Panc1 (cell line): ENCODE measurements around the gene DCXR. TPM values are rescaled to one million over a fixed set of nuclear protein-coding genes. Genes with fewer than 3 reads are reported as not detected.

ENCODE experiments used
- ATAC-seq: fragments of 200-7000 bp; cut with Tn5 transposase; 2 replicates; pipeline ENCODE4 v1.9.1; 2020; ENCODE audit warnings: mild to moderate bottlenecking, moderate library complexity
- BruUV-seq: library from RNA; stranded (reverse); fragments of 400-500 nt; replicated peaks from 2 replicates; lab custom pipeline; 2021; lab: Mats Ljungman, UMichigan
- CTCF ChIA-PET: fragments of 300-600 bp; sonication (Branson Sonifier 250); formaldehyde crosslinking; loops from one replicate; lab custom pipeline; 2022; ENCODE audit warnings: antibody characterized with exemption; lab: Charles Lee
- POLR2A ChIA-PET: fragments of 300-600 bp; sonication (Branson Sonifier 250); formaldehyde crosslinking; loops from one replicate; lab custom pipeline; 2022; ENCODE audit warnings: antibody characterized with exemption; lab: Charles Lee
- DNase-seq: peaks from one replicate; pipeline ENCODE4 v3.0.0-alpha.2; 2010; ENCODE audit warnings: low read depth, low spot score
- H3K27ac ChIP-seq: 2 replicates; pipeline ENCODE4 v1.5.1; 2011; ENCODE audit warnings: mild to moderate bottlenecking, low read length, inconsistent platforms
- H3K27me3 ChIP-seq: fragments of 200-500 bp; sonication (Bioruptor generic); 2 replicates; pipeline ENCODE4 v1.6.0; 2014; ENCODE audit warnings: low read length, inconsistent platforms; ENCODE audit not compliant: control insufficient read depth, insufficient read depth
- H3K36me3 ChIP-seq: fragments of 200-500 bp; sonication (Bioruptor generic); 2 replicates; pipeline ENCODE4 v1.5.1; 2014; ENCODE audit warnings: inconsistent platforms, mild to moderate bottlenecking, low read length, moderate library complexity; ENCODE audit not compliant: control insufficient read depth, insufficient read depth
- H3K4me1 ChIP-seq: 2 replicates; pipeline ENCODE4 v1.5.1; 2011; ENCODE audit warnings: inconsistent platforms, mild to moderate bottlenecking, low read length, moderate library complexity; ENCODE audit not compliant: control insufficient read depth, insufficient read depth
- H3K4me3 ChIP-seq, 2 experiments: 2 replicates each; pipeline ENCODE4 v1.5.1; 2011 to 2012; ENCODE audit warnings: low read depth in 2 of 2, low read length in 2 of 2, mild to moderate bottlenecking in 2 of 2, inconsistent platforms in 1 of 2, moderate library complexity in 1 of 2
- H3K9me3 ChIP-seq: fragments of 200-500 bp; sonication (Bioruptor generic); 2 replicates; pipeline ENCODE4 v1.5.1; 2014; ENCODE audit warnings: low read depth, mild to moderate bottlenecking, inconsistent platforms, low read length, moderate library complexity; ENCODE audit not compliant: control insufficient read depth, insufficient read depth
- CTCF ChIP-seq: fragments of 450-650 bp; IDR thresholded peaks from 2 replicates; pipeline ENCODE4 v1.5.1; 2017; ENCODE audit warnings: mild to moderate bottlenecking
- POLR2AphosphoS5 ChIP-seq: IDR thresholded peaks from 2 replicates; pipeline ENCODE4 v1.6.1; 2012; ENCODE audit warnings: mild to moderate bottlenecking, low read depth, low read length, moderate library complexity
- REST ChIP-seq, 2 experiments: IDR thresholded peaks; 2 replicates each; pipeline ENCODE4 v1.6.1; 2011 to 2012; ENCODE audit warnings: low read depth in 2 of 2, control low read depth in 1 of 2, low read length in 1 of 2, mild to moderate bottlenecking in 1 of 2, moderate library complexity in 1 of 2; ENCODE audit not compliant: insufficient read depth in 1 of 2
- SIN3A ChIP-seq: IDR thresholded peaks from 2 replicates; pipeline ENCODE4 v1.6.1; 2012; ENCODE audit warnings: low read depth, mild to moderate bottlenecking, low read length, moderate library complexity, borderline replicate concordance; ENCODE audit not compliant: insufficient read depth
- TCF7L2 ChIP-seq: IDR thresholded peaks from 2 replicates; pipeline ENCODE4 v1.6.1; 2011; ENCODE audit warnings: mild to moderate bottlenecking, low read depth, low read length, inconsistent platforms
- in situ Hi-C: cut with HindIII; loops from 2 replicates; pipeline ENCODE4 v1.10.0; 2016; ENCODE audit warnings: low sequenced_read_pairs, low pct_unique_long_range_greater_than_20kb
- intact Hi-C: fragments of 100-400 bp; cut with micrococcal nuclease; formaldehyde crosslinking; loops from one replicate; pipeline ENCODE4 v1.10.0; 2022; ENCODE audit not compliant: unreplicated experiment
- total RNA-seq: library from RNA; stranded (reverse); gene quantifications from one replicate; pipeline ENCODE4 v1.2.1, GENCODE V29; 2021; ENCODE audit not compliant: unreplicated experiment

The DCXR gene
- total RNA-seq, 1 experiment from 2014 or later = 128 TPM

GRCh38 chr17:82021900-82022309, 15.6 kb downstream of the DCXR start:
- ATAC-seq (no peak), DNase-seq (no peak)
- no TSS peak for BruUV-seq
- ChIA-PET CTCF (interaction anchor here (0.6 to 5.3 kb wide), 3 partner anchors 9 to 61 kb away, joined by 3 to 37 read pairs (median 5); partner anchors contain the start of gene NOTUM), POLR2A (no interaction called here)
- peak overlapping the region; percentile 63 for H3K27ac ChIP-seq
- no peaks in the 10 kb centered on the region for H3K27me3 ChIP-seq
- H3K4me3 ChIP-seq = peak overlapping the region; percentile 58 to 74
- H3K4me1 ChIP-seq = peaks cover 38% of the 10 kb centered on the region
- intact Hi-C loops (loop anchor here (2.0 to 10.0 kb wide), 2 partner anchors 59 to 157 kb away; partner anchors contain the start of gene P4HB), in situ Hi-C loops (no loop called here)
- no peaks in the 10 kb centered on the region; the same call in 1 of the 2 replicates for H3K36me3 ChIP-seq
- H3K9me3 ChIP-seq = no peaks in the 10 kb centered on the region
- no peak for TF ChIP-seq CTCF
- TF ChIP-seq SIN3A = 0 out of 2 replicates have a peak, but pooled peaks have one; percentile 16

- DNase-seq (no peak), ATAC-seq (peak; percentile 64)
- Histone ChIP-seq H3K36me3 (no peaks in the 10 kb centered on the region; the same call in 1 of the 2 replicates), H3K9me3 (no peaks in the 10 kb centered on the region), H3K4me1 (peaks cover 38% of the 10 kb centered on the region), H3K27me3 (no peaks in the 10 kb centered on the region), H3K4me3 (peak overlapping the region; percentile 58 to 74), H3K27ac (peak overlapping the region; percentile 63)
- intact Hi-C loops = loop anchor here (2.0 to 10.0 kb wide), 2 partner anchors 59 to 157 kb away; partner anchors contain the start of gene P4HB
- TF ChIP-seq POLR2AphosphoS5 = no peak
- TF ChIP-seq SIN3A = peak; percentile 54; the same call in 1 of the 2 replicates
- TF ChIP-seq CTCF = peak; percentile 93
- TF ChIP-seq REST (IDR thresholded peaks at IDR 0.05; ENCODE audit: insufficient read depth in 1 of 2, low read depth in 2 of 2, low read length in 1 of 2) = peak in 1 of 2 experiments; percentile 40; a peak in 1 of 4 replicates
- no peak for TF ChIP-seq TCF7L2
- no TSS peak for BruUV-seq
- in situ Hi-C loops = no loop called here
- POLR2A ChIA-PET = no interaction called here
- CTCF ChIA-PET = interaction anchor here (0.6 to 5.3 kb wide), 6 partner anchors 9 to 128 kb away, joined by 3 to 37 read pairs (median 6); partner anchors contain the start of genes MAFG and NOTUM
Observed at GRCh38 chr17:82021107-82021899, 16.2 kb downstream of the DCXR start.
